HEK293 (cell line): ENCODE results near the gene XPA.

Source experiments
- GFI1B ChIP-seq: fragments of 450-650 bp; formaldehyde crosslinking; IDR thresholded peaks from 2 replicates; pipeline ENCODE4 v1.5.1; 2016; ENCODE audit warnings: missing biosample characterization, missing genetic modification characterization
- TCF7L2 ChIP-seq: IDR thresholded peaks from 2 replicates; pipeline ENCODE4 v1.6.1; 2011; ENCODE audit warnings: low read depth, mild to moderate bottlenecking, inconsistent platforms, low read length, moderate library complexity, borderline replicate concordance
- YY2 ChIP-seq: fragments of 450-650 bp; formaldehyde crosslinking; IDR thresholded peaks from 2 replicates; pipeline ENCODE4 v1.5.1; 2016; ENCODE audit warnings: missing biosample characterization, missing genetic modification characterization
- ZBTB17 ChIP-seq: fragments of 450-650 bp; formaldehyde crosslinking; IDR thresholded peaks from 2 replicates; pipeline ENCODE4 v1.5.1; 2016; ENCODE audit warnings: missing biosample characterization, missing genetic modification characterization
- ZBTB20 ChIP-seq: fragments of 450-650 bp; formaldehyde crosslinking; IDR thresholded peaks from 2 replicates; pipeline ENCODE4 v1.5.1; 2016; ENCODE audit warnings: missing biosample characterization, missing genetic modification characterization
- ZBTB21 ChIP-seq: fragments of 450-650 bp; formaldehyde crosslinking; IDR thresholded peaks from 2 replicates; pipeline ENCODE4 v1.5.1; 2017; ENCODE audit warnings: missing biosample characterization, missing genetic modification characterization
- ZBTB8A ChIP-seq: fragments of 450-650 bp; formaldehyde crosslinking; IDR thresholded peaks from 2 replicates; pipeline ENCODE4 v1.5.1; 2016; ENCODE audit warnings: missing biosample characterization, missing genetic modification characterization
- ZFP3 ChIP-seq: fragments of 450-650 bp; formaldehyde crosslinking; IDR thresholded peaks from 2 replicates; pipeline ENCODE4 v1.5.1; 2016; ENCODE audit warnings: low read depth, missing biosample characterization, missing genetic modification characterization
- ZFP41 ChIP-seq: fragments of 450-650 bp; formaldehyde crosslinking; IDR thresholded peaks from 2 replicates; pipeline ENCODE4 v1.5.1; 2016; ENCODE audit warnings: missing biosample characterization, missing genetic modification characterization, borderline replicate concordance
- ZNF169 ChIP-seq: fragments of 450-650 bp; formaldehyde crosslinking; IDR thresholded peaks from 2 replicates; pipeline ENCODE4 v1.5.1; 2016; ENCODE audit warnings: missing biosample characterization, missing genetic modification characterization
- ZNF416 ChIP-seq: fragments of 450-650 bp; formaldehyde crosslinking; IDR thresholded peaks from 2 replicates; pipeline ENCODE4 v1.5.1; 2016; ENCODE audit warnings: missing biosample characterization, missing genetic modification characterization
- ZNF521 ChIP-seq: fragments of 450-650 bp; formaldehyde crosslinking; IDR thresholded peaks from 2 replicates; pipeline ENCODE4 v1.5.1; 2017; ENCODE audit warnings: missing biosample characterization, mild to moderate bottlenecking, missing genetic modification characterization
- ZNF549 ChIP-seq: fragments of 450-650 bp; IDR thresholded peaks from 2 replicates; pipeline ENCODE4 v1.5.1; 2018; ENCODE audit warnings: missing biosample characterization, missing genetic modification characterization, mild to moderate bottlenecking, inconsistent platforms, moderate library complexity
- ZNF585B ChIP-seq: fragments of 450-650 bp; formaldehyde crosslinking; IDR thresholded peaks from 2 replicates; pipeline ENCODE4 v1.5.1; 2016; ENCODE audit warnings: missing biosample characterization, missing genetic modification characterization
- ZNF610 ChIP-seq: fragments of 450-650 bp; formaldehyde crosslinking; IDR thresholded peaks from 2 replicates; pipeline ENCODE4 v1.5.1; 2016; ENCODE audit warnings: missing biosample characterization, missing genetic modification characterization, borderline replicate concordance
- ZNF776 ChIP-seq: fragments of 450-650 bp; formaldehyde crosslinking; IDR thresholded peaks from 2 replicates; pipeline ENCODE4 v1.5.0; 2017; ENCODE audit warnings: missing biosample characterization, missing genetic modification characterization, borderline replicate concordance
- ZSCAN30 ChIP-seq: fragments of 450-650 bp; IDR thresholded peaks from 2 replicates; pipeline ENCODE4 v1.5.1; 2018; ENCODE audit warnings: missing biosample characterization, mild to moderate bottlenecking, missing genetic modification characterization, moderate library complexity
- TF ChIP-seq, protein P1 (sequence below): fragments of 450-650 bp; formaldehyde crosslinking; IDR thresholded peaks from 2 replicates; pipeline ENCODE4 v1.5.1; 2017; ENCODE audit warnings: missing biosample characterization, missing genetic modification characterization
- TF ChIP-seq, protein P2 (sequence below): fragments of 450-650 bp; formaldehyde crosslinking; optimal IDR thresholded peaks from 2 replicates; pipeline ENCODE3; 2016; ENCODE audit warnings: missing biosample characterization, mild to moderate bottlenecking, missing genetic modification characterization
- TF ChIP-seq, protein P3 (sequence below): fragments of 450-650 bp; formaldehyde crosslinking; IDR thresholded peaks from 2 replicates; pipeline ENCODE4 v1.5.1; 2016; ENCODE audit warnings: missing biosample characterization, missing genetic modification characterization
- TF ChIP-seq, protein P4 (sequence below): fragments of 450-650 bp; formaldehyde crosslinking; IDR thresholded peaks from 2 replicates; pipeline ENCODE4 v1.5.1; 2016; ENCODE audit warnings: missing biosample characterization, missing genetic modification characterization
- TF ChIP-seq, protein P5 (sequence below): fragments of 450-650 bp; formaldehyde crosslinking; IDR thresholded peaks from 2 replicates; pipeline ENCODE4 v1.5.1; 2016; ENCODE audit warnings: missing biosample characterization, missing genetic modification characterization
- TF ChIP-seq, protein P6 (sequence below): fragments of 450-650 bp; formaldehyde crosslinking; IDR thresholded peaks from 2 replicates; pipeline ENCODE4 v1.5.1; 2016; ENCODE audit warnings: missing biosample characterization, missing genetic modification characterization
- TF ChIP-seq, protein P7 (sequence below): IDR thresholded peaks from 2 replicates; pipeline ENCODE4 v1.6.1; 2011; ENCODE audit warnings: mild to moderate bottlenecking, low read depth, low read length, borderline replicate concordance
- TF ChIP-seq, protein P8 (sequence below): fragments of 450-650 bp; formaldehyde crosslinking; IDR thresholded peaks from 2 replicates; pipeline ENCODE4 v1.5.1; 2017; ENCODE audit warnings: missing biosample characterization, missing genetic modification characterization

XPA gene

DNA sequence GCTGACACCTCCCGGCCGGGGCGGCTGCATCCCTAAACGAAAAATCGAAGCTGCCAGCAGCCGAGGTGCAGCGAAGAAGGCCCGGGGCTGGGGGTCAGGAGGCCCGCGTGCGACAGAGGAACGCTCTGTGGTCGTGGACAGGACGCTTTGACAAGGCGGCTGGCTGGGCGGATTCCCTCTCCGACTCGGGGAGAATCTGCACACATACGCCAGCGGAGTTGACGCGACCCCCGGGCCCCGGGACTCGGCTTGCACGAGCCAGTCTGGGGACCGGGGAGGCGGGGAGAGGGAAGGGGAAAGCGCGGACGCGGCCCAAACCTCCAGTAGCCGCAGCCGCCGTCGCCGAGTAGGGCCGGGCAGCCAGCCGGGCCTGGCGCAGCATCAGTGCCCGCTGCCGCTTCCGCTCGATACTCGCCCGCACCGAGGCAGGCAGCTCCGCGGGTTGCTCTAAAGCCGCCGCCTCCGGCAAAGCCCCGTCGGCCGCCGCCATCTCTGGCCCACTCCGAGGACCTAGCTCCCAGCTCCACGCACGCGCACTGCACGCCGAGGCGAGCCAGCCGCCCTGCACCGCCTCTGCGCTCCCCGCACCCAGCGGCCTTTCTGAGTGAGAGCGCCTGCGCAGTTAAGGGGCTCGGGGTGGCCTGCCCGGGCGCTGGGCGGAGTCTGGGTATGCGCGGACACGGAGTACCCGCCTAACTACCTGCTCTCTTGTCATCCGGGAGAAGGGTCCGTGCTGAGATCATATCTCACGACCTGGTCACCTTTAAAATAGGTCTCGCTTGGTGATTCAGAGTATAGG lies at the start of gene XPA (continued):
- TF ChIP-seq ZFP41 (no peak), ZSCAN30 (peak; percentile 32), ZBTB21 (tag by site-specific recombination) (no peak), ZBTB8A (tag by site-specific recombination) (no peak), YY2 (tag by site-specific recombination) (peak; percentile 71), ZNF416 (no peak), ZNF521 (tag by site-specific recombination) (no peak), ZNF610 (0 out of 2 replicates have a peak, but pooled peaks have one; percentile 29), ZNF169 (no peak), ZBTB17 (tag by site-specific recombination) (peak; percentile 39), TCF7L2 (no peak), ZFP3 (tag by site-specific recombination) (no peak), GFI1B (tag by site-specific recombination) (no peak), ZNF585B (tag by site-specific recombination) (no peak), ZNF549 (tag by site-specific recombination) (no peak), ZNF776 (tag by site-specific recombination) (no peak), ZBTB20 (peak; percentile 100)
- TF ChIP-seq, protein P1, sequence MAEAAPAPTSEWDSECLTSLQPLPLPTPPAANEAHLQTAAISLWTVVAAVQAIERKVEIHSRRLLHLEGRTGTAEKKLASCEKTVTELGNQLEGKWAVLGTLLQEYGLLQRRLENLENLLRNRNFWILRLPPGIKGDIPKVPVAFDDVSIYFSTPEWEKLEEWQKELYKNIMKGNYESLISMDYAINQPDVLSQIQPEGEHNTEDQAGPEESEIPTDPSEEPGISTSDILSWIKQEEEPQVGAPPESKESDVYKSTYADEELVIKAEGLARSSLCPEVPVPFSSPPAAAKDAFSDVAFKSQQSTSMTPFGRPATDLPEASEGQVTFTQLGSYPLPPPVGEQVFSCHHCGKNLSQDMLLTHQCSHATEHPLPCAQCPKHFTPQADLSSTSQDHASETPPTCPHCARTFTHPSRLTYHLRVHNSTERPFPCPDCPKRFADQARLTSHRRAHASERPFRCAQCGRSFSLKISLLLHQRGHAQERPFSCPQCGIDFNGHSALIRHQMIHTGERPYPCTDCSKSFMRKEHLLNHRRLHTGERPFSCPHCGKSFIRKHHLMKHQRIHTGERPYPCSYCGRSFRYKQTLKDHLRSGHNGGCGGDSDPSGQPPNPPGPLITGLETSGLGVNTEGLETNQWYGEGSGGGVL, result no peak
- TF ChIP-seq, protein P2, sequence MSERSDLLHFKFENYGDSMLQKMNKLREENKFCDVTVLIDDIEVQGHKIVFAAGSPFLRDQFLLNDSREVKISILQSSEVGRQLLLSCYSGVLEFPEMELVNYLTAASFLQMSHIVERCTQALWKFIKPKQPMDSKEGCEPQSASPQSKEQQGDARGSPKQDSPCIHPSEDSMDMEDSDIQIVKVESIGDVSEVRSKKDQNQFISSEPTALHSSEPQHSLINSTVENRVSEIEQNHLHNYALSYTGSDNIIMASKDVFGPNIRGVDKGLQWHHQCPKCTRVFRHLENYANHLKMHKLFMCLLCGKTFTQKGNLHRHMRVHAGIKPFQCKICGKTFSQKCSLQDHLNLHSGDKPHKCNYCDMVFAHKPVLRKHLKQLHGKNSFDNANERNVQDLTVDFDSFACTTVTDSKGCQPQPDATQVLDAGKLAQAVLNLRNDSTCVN (tag by site-specific recombination), result peak; percentile 90
- TF ChIP-seq, protein P3, sequence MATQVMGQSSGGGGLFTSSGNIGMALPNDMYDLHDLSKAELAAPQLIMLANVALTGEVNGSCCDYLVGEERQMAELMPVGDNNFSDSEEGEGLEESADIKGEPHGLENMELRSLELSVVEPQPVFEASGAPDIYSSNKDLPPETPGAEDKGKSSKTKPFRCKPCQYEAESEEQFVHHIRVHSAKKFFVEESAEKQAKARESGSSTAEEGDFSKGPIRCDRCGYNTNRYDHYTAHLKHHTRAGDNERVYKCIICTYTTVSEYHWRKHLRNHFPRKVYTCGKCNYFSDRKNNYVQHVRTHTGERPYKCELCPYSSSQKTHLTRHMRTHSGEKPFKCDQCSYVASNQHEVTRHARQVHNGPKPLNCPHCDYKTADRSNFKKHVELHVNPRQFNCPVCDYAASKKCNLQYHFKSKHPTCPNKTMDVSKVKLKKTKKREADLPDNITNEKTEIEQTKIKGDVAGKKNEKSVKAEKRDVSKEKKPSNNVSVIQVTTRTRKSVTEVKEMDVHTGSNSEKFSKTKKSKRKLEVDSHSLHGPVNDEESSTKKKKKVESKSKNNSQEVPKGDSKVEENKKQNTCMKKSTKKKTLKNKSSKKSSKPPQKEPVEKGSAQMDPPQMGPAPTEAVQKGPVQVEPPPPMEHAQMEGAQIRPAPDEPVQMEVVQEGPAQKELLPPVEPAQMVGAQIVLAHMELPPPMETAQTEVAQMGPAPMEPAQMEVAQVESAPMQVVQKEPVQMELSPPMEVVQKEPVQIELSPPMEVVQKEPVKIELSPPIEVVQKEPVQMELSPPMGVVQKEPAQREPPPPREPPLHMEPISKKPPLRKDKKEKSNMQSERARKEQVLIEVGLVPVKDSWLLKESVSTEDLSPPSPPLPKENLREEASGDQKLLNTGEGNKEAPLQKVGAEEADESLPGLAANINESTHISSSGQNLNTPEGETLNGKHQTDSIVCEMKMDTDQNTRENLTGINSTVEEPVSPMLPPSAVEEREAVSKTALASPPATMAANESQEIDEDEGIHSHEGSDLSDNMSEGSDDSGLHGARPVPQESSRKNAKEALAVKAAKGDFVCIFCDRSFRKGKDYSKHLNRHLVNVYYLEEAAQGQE (tag by site-specific recombination), result peak; percentile 21; the same call in 1 of the 2 replicates
- TF ChIP-seq, protein P4, sequence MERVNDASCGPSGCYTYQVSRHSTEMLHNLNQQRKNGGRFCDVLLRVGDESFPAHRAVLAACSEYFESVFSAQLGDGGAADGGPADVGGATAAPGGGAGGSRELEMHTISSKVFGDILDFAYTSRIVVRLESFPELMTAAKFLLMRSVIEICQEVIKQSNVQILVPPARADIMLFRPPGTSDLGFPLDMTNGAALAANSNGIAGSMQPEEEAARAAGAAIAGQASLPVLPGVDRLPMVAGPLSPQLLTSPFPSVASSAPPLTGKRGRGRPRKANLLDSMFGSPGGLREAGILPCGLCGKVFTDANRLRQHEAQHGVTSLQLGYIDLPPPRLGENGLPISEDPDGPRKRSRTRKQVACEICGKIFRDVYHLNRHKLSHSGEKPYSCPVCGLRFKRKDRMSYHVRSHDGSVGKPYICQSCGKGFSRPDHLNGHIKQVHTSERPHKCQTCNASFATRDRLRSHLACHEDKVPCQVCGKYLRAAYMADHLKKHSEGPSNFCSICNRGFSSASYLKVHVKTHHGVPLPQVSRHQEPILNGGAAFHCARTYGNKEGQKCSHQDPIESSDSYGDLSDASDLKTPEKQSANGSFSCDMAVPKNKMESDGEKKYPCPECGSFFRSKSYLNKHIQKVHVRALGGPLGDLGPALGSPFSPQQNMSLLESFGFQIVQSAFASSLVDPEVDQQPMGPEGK, result 0 out of 2 replicates have a peak, but pooled peaks have one; percentile 58
- TF ChIP-seq, protein P5, sequence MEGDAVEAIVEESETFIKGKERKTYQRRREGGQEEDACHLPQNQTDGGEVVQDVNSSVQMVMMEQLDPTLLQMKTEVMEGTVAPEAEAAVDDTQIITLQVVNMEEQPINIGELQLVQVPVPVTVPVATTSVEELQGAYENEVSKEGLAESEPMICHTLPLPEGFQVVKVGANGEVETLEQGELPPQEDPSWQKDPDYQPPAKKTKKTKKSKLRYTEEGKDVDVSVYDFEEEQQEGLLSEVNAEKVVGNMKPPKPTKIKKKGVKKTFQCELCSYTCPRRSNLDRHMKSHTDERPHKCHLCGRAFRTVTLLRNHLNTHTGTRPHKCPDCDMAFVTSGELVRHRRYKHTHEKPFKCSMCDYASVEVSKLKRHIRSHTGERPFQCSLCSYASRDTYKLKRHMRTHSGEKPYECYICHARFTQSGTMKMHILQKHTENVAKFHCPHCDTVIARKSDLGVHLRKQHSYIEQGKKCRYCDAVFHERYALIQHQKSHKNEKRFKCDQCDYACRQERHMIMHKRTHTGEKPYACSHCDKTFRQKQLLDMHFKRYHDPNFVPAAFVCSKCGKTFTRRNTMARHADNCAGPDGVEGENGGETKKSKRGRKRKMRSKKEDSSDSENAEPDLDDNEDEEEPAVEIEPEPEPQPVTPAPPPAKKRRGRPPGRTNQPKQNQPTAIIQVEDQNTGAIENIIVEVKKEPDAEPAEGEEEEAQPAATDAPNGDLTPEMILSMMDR (tag by site-specific recombination), result no peak
- TF ChIP-seq, protein P6, sequence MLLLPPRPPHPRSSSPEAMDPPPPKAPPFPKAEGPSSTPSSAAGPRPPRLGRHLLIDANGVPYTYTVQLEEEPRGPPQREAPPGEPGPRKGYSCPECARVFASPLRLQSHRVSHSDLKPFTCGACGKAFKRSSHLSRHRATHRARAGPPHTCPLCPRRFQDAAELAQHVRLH (tag by site-specific recombination), result 0 out of 2 replicates have a peak, but pooled peaks have one; percentile 10
- TF ChIP-seq, protein P7, sequence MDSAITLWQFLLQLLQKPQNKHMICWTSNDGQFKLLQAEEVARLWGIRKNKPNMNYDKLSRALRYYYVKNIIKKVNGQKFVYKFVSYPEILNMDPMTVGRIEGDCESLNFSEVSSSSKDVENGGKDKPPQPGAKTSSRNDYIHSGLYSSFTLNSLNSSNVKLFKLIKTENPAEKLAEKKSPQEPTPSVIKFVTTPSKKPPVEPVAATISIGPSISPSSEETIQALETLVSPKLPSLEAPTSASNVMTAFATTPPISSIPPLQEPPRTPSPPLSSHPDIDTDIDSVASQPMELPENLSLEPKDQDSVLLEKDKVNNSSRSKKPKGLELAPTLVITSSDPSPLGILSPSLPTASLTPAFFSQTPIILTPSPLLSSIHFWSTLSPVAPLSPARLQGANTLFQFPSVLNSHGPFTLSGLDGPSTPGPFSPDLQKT, result no peak
- TF ChIP-seq, protein P8, sequence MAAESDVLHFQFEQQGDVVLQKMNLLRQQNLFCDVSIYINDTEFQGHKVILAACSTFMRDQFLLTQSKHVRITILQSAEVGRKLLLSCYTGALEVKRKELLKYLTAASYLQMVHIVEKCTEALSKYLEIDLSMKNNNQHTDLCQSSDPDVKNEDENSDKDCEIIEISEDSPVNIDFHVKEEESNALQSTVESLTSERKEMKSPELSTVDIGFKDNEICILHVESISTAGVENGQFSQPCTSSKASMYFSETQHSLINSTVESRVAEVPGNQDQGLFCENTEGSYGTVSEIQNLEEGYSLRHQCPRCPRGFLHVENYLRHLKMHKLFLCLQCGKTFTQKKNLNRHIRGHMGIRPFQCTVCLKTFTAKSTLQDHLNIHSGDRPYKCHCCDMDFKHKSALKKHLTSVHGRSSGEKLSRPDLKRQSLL (tag by site-specific recombination), result no peak
